ENCODE results near the gene GNAL. TPM values are rescaled to one million over a fixed set of nuclear protein-coding genes. Genes with fewer than 3 reads are reported as not detected.

Gene GNAL
- total and polyA plus RNA-seq, 2 donors from 2014 or later = 1.8 to 9.7 TPM

DNA sequence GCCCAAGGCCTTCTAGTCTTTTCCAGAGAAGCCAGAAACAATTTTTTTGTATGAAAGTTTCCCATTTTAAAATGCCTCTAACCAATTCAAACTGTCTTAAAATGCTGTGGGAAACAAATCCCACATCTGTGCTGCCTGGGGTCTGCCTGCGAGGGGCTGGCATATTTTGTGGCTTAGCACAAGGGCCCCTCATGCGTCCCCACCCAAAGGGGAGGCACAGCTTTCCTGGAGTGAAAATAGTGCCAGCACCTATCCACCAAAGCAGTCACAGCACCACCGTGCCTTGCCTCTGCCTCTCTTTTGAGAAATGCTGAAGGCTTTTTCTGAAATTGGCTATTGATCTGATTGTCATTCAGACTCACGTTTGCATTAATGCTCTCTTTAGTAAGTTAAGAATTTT is 22.2 kb upstream of the GNAL start:
- TF ChIP-seq, protein P1, sequence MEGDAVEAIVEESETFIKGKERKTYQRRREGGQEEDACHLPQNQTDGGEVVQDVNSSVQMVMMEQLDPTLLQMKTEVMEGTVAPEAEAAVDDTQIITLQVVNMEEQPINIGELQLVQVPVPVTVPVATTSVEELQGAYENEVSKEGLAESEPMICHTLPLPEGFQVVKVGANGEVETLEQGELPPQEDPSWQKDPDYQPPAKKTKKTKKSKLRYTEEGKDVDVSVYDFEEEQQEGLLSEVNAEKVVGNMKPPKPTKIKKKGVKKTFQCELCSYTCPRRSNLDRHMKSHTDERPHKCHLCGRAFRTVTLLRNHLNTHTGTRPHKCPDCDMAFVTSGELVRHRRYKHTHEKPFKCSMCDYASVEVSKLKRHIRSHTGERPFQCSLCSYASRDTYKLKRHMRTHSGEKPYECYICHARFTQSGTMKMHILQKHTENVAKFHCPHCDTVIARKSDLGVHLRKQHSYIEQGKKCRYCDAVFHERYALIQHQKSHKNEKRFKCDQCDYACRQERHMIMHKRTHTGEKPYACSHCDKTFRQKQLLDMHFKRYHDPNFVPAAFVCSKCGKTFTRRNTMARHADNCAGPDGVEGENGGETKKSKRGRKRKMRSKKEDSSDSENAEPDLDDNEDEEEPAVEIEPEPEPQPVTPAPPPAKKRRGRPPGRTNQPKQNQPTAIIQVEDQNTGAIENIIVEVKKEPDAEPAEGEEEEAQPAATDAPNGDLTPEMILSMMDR (IDR thresholded peaks at IDR 0.05; ENCODE audit: borderline replicate concordance, extremely low read depth, insufficient read depth) = no peak
- H3K36me3 ChIP-seq (ENCODE audit: control insufficient read depth in 2 of 3, insufficient read depth in 3 of 3, low read length in 3 of 3) = no peaks in the 10 kb centered on the region
- H3K9me3 ChIP-seq (ENCODE audit: control insufficient read depth in 2 of 3, insufficient read depth in 1 of 3, low read length in 3 of 3) = no peaks in the 10 kb centered on the region
- FAIRE-seq (no peak), DNase-seq (no peak)
- no peaks in the 10 kb centered on the region for H3K27me3 ChIP-seq (ENCODE audit: control insufficient read depth, insufficient read depth, low read length)
- no peak overlapping the region for H3K4me3 ChIP-seq (ENCODE audit: low read length in 3 of 3)
- intact Hi-C loops (cut with DNase I) = no loop called here
- no peaks in the 10 kb centered on the region for H3K4me1 ChIP-seq (ENCODE audit: control insufficient read depth in 2 of 3, insufficient read depth in 2 of 3, low read depth in 1 of 3, low read length in 3 of 3)
- H3K9ac ChIP-seq (ENCODE audit: low read length in 3 of 3) = no peak overlapping the region
- no peak overlapping the region for H3K27ac ChIP-seq (ENCODE audit: low read depth in 2 of 2, low read length in 2 of 2)

DNA sequence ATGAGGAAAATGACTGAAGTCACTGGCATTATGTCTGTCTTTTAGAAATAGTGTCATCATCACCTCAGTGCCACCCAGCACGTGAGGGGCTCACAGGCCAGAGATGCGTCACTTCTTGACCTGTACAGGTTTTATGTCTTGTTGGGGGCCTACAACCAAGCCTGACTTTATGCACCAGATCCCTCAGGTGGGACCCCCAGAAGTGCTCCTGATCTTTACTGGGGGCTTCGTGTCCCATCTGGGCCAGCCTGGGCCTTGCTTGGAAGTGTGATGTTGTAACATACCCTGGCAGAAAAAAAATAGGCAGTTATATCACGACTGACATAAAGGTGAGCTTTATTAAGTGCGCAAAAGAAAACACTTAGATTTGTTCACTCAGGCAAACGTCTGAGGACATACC is 21.5 kb upstream of the GNAL start:
- H3K36me3 ChIP-seq (ENCODE audit: control insufficient read depth in 2 of 3, insufficient read depth in 3 of 3, low read length in 3 of 3) = no peaks in the 10 kb centered on the region
- no peak overlapping the region for H3K27ac ChIP-seq (ENCODE audit: low read depth in 2 of 2, low read length in 2 of 2)
- DNase-seq = no peak
- no peaks in the 10 kb centered on the region for H3K9me3 ChIP-seq (ENCODE audit: control insufficient read depth in 2 of 3, insufficient read depth in 1 of 3, low read length in 3 of 3)
- H3K4me3 ChIP-seq (ENCODE audit: low read length in 3 of 3) = no peak overlapping the region
- no peaks in the 10 kb centered on the region for H3K4me1 ChIP-seq (ENCODE audit: control insufficient read depth in 2 of 3, insufficient read depth in 2 of 3, low read depth in 1 of 3, low read length in 3 of 3)
- no peaks in the 10 kb centered on the region for H3K27me3 ChIP-seq (ENCODE audit: control insufficient read depth, insufficient read depth, low read length)
- no peak for FAIRE-seq
- intact Hi-C loops (cut with DNase I) = no loop called here
- TF ChIP-seq, protein P1 (IDR thresholded peaks at IDR 0.05; ENCODE audit: borderline replicate concordance, extremely low read depth, insufficient read depth) = no peak
- no peak overlapping the region for H3K9ac ChIP-seq (ENCODE audit: low read length in 3 of 3)

DNA sequence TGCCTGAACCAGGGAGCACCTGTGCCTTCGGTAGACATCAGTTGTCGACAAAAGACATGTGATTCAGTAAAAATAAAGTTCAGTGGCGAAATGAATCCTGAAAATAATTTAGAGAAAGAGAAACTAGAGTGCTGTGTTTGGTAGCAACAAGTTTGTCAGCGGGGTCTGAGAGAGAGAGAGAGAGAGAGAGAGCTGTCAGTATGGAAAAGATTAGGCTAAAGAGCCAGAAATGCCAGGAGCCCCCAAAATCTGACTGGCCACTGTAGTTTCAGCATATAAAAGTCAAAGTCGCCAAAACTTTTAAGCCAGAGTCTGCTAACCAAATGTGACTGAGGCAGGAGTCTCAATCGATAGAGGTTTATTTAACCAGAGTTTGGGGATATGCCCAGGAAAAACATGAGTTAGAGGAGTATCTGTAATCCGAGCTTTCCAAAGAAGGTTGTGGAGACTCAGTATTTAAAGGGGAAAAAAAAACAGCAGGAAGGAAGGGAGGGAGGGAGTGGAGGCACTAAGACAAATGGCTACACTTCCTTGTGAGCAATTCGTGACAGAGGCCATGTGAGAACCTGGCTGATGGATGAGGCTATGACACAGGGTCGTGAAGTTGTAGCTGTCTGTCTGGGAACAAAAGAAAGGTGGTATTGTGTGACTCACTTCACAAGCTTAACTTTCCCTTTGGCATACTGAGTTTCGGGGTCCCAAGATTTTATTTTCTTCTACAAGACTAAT is 20.5 kb upstream of the GNAL start:
- no peaks in the 10 kb centered on the region for H3K9me3 ChIP-seq (ENCODE audit: control insufficient read depth in 2 of 3, insufficient read depth in 1 of 3, low read length in 3 of 3)
- no peak overlapping the region for H3K27ac ChIP-seq (ENCODE audit: low read depth in 2 of 2, low read length in 2 of 2)
- FAIRE-seq (no peak), DNase-seq (peak in 3 of 5 donors; percentile 29 to 66 (median 48))
- H3K27me3 ChIP-seq (ENCODE audit: control insufficient read depth, insufficient read depth, low read length) = no peaks in the 10 kb centered on the region
- H3K9ac ChIP-seq (ENCODE audit: low read length in 3 of 3) = no peak overlapping the region
- no peak overlapping the region for H3K4me3 ChIP-seq (ENCODE audit: low read length in 3 of 3)
- intact Hi-C loops (cut with DNase I) = no loop called here
- H3K36me3 ChIP-seq (ENCODE audit: control insufficient read depth in 2 of 3, insufficient read depth in 3 of 3, low read length in 3 of 3) = no peaks in the 10 kb centered on the region
- no peaks in the 10 kb centered on the region for H3K4me1 ChIP-seq (ENCODE audit: control insufficient read depth in 2 of 3, insufficient read depth in 2 of 3, low read depth in 1 of 3, low read length in 3 of 3)
- TF ChIP-seq, protein P1 (IDR thresholded peaks at IDR 0.05; ENCODE audit: borderline replicate concordance, extremely low read depth, insufficient read depth) = no peak

Measured in kidney (tissue), 14 donors.